ENCODE results near the gene FAM163B. TPM values are rescaled to one million over a fixed set of nuclear protein-coding genes. Genes with fewer than 3 reads are reported as not detected.

FAM163B gene
- total RNA-seq, 4 donors from 2014 or later: not detected

GRCh38 chr9:133638711-133639110 lies 29.5 kb upstream of the FAM163B start:
- H3K4me3 ChIP-seq (ENCODE audit: low read depth, poor library complexity, severe bottlenecking): no peak overlapping the region
- no peak for DNase-seq (ENCODE audit: low spot score in 2 of 2)
- TF ChIP-seq POLR2A (IDR thresholded peaks at IDR 0.05): no peak
- intact Hi-C loops (cut with DNase I; ENCODE audit: low total_unique reads): no loop called here
- 56 to 80% methylated on average over 8 of the region's 8 CpGs for WGBS, 2 donors

GRCh38 chr9:133638076-133638475 lies 28.9 kb upstream of the FAM163B start:
- intact Hi-C loops (cut with DNase I; ENCODE audit: low total_unique reads): no loop called here
- TF ChIP-seq POLR2A (IDR thresholded peaks at IDR 0.05): no peak
- TF ChIP-seq, protein P1, sequence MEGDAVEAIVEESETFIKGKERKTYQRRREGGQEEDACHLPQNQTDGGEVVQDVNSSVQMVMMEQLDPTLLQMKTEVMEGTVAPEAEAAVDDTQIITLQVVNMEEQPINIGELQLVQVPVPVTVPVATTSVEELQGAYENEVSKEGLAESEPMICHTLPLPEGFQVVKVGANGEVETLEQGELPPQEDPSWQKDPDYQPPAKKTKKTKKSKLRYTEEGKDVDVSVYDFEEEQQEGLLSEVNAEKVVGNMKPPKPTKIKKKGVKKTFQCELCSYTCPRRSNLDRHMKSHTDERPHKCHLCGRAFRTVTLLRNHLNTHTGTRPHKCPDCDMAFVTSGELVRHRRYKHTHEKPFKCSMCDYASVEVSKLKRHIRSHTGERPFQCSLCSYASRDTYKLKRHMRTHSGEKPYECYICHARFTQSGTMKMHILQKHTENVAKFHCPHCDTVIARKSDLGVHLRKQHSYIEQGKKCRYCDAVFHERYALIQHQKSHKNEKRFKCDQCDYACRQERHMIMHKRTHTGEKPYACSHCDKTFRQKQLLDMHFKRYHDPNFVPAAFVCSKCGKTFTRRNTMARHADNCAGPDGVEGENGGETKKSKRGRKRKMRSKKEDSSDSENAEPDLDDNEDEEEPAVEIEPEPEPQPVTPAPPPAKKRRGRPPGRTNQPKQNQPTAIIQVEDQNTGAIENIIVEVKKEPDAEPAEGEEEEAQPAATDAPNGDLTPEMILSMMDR (IDR thresholded peaks at IDR 0.05): no peak
- WGBS, 2 donors: 57 to 63% methylated on average over 8 of the region's 8 CpGs
- DNase-seq (ENCODE audit: low spot score in 2 of 2): no peak
- no peak overlapping the region for H3K4me3 ChIP-seq (ENCODE audit: low read depth, poor library complexity, severe bottlenecking)

DNA sequence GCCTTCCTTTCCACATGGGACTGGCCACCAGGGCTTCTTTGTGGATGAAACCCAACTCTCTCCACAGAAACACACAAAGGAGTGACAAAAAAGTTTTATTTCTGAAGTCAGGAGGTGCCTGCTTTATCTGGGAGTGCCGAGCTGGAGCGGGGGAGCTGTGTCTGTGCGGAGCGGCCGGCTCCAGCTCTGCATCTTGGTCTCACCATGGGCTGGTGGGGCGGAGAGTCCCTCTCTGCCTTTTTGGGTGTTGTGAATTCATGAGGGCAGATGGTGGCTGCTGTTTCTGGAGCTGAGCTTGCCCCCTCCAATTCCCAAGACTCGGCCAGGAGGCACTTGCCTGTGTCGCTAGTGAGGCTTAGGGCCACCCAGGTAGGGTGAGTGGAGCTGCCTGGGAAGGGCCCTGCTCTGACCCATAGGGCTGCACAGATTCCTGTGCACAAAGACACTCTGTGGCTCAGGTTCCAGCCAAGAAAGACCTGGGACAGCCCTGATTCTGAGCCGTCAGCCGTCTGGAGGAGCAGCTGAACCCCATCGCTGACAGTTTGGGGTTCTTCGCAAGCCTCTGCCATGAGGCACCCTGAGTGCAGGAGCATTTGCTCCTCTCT lies 28.4 kb upstream of the FAM163B start:
- WGBS, 2 donors: 68 to 83% methylated on average over 11 of the region's 12 CpGs
- no peak for TF ChIP-seq POLR2A (IDR thresholded peaks at IDR 0.05)
- TF ChIP-seq, protein P1 (IDR thresholded peaks at IDR 0.05): no peak
- intact Hi-C loops (cut with DNase I; ENCODE audit: low total_unique reads): loop anchor here (2.0 kb wide), 1 partner anchor 39 kb away; no protein-coding TSS in a partner anchor
- no peak for DNase-seq (ENCODE audit: low spot score in 2 of 2)
- H3K4me3 ChIP-seq (ENCODE audit: low read depth, poor library complexity, severe bottlenecking): no peak overlapping the region

- intact Hi-C loops (cut with DNase I; ENCODE audit: low total_unique reads): loop anchor here (2.0 kb wide), 1 partner anchor 40 kb away; no protein-coding TSS in a partner anchor
- no peak overlapping the region for H3K4me3 ChIP-seq (ENCODE audit: low read depth, poor library complexity, severe bottlenecking)
- 87 to 90% methylated on average over 12 of the region's 12 CpGs for WGBS, 2 donors
- TF ChIP-seq, protein P1 (IDR thresholded peaks at IDR 0.05): no peak
- no peak for TF ChIP-seq POLR2A (IDR thresholded peaks at IDR 0.05)
- no peak for DNase-seq (ENCODE audit: low spot score in 2 of 2)
Measured at GRCh38 chr9:133636902-133637301, 27.7 kb upstream of the FAM163B start.

- no peak for DNase-seq (ENCODE audit: low spot score in 2 of 2)
- no peak for TF ChIP-seq POLR2A (IDR thresholded peaks at IDR 0.05)
- intact Hi-C loops (cut with DNase I; ENCODE audit: low total_unique reads): loop anchor here (2.0 kb wide), 1 partner anchor 41 kb away; no protein-coding TSS in a partner anchor
- WGBS, 2 donors: 83 to 88% methylated on average over 24 of the region's 24 CpGs
- no peak within 1 kb of the TSS for H3K4me3 ChIP-seq (ENCODE audit: low read depth, poor library complexity, severe bottlenecking)
Measured at GRCh38 chr9:133635533-133636531, 26.6 kb upstream of the FAM163B start, which contains the start of gene DBH. Gene DBH, plus strand, starts transcription at chr9:133636363. Its CDS starts 9 bp downstream, at chr9:133636372.

DNA sequence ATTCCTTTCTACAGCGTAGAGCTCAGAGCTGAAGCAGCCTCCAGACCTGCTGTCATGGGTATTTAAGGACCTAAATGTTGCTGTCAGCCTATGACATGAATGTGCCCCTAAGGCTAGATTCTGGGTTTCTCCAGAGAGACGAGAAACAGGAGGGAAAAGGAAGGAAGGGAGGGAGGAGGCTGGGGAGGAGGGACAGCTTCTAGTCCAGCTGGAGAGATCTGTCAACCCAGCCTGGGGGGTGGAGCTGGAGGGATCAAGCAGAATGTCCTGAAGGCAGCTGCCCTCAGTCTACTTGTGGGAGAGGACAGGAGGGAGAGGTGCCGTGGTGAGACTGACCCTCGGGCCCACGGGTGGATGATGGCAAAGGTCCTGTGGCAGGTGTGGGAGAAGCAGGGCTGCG lies 25.9 kb upstream of the FAM163B start:
- TF ChIP-seq POLR2A (IDR thresholded peaks at IDR 0.05): no peak
- TF ChIP-seq, protein P1 (IDR thresholded peaks at IDR 0.05): no peak
- no peak for DNase-seq (ENCODE audit: low spot score in 2 of 2)
- no peak overlapping the region for H3K4me3 ChIP-seq (ENCODE audit: low read depth, poor library complexity, severe bottlenecking)
- intact Hi-C loops (cut with DNase I; ENCODE audit: low total_unique reads): no loop called here
- 66 to 69% methylated on average over 5 to 6 of the region's 6 CpGs for WGBS, 2 donors
